Right forelimb (tissue), 1 donor: ENCODE measurements around the gene CHRNB4.

Experiments
- DNase-seq: peaks from one replicate; pipeline ENCODE4 v3.0.0-alpha.2; 2018

Gene CHRNB4

GRCh38 chr15:78630886-78631633, 9.9 kb downstream of the CHRNB4 start:
- DNase-seq = no peak

- no peak for DNase-seq
Observed at GRCh38 chr15:78629716-78630065, 11.3 kb downstream of the CHRNB4 start.

- DNase-seq = peak; percentile 25
Observed at GRCh38 chr15:78629031-78629715, 11.8 kb downstream of the CHRNB4 start.

DNA sequence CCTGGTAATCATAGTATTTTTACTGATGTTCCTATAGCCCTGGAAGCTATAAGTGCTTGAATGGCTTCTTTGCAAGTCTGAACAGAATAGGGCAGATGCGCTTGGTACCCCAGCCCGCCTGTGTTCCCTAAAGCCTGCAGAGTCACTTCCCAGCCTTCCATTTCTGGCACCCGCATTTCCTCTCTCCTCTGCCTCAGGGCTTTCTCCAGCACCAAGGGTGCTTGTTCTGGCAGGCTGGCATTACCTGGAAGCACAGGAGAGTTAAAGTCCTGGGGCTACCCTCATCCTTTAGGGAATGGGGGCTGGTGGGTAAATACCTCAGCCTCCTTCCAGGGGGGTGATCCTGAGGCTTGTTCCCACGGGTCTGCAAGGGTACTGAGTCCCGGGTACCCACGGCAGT, 12.8 kb downstream of the CHRNB4 start:
- DNase-seq = no peak

DNA sequence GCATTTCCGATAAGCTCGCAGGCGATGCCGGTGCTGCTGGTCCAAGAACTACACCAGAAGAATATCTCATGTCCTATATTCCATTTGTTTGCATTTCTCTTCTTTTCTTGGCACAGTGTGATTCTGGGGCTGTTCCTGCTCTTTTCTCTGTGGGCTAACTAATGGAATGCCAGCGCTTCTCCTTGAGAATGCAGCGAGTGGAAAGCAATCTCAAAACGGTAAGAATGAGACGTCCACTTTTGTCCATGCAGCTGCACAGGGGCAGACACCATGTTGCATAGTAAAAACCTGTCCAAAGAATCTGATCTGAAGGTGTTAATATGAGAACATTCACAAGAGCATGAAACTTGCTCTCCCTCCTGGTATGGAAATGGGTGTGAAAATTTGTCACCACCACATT, 13.7 kb downstream of the CHRNB4 start:
- no peak for DNase-seq

DNA sequence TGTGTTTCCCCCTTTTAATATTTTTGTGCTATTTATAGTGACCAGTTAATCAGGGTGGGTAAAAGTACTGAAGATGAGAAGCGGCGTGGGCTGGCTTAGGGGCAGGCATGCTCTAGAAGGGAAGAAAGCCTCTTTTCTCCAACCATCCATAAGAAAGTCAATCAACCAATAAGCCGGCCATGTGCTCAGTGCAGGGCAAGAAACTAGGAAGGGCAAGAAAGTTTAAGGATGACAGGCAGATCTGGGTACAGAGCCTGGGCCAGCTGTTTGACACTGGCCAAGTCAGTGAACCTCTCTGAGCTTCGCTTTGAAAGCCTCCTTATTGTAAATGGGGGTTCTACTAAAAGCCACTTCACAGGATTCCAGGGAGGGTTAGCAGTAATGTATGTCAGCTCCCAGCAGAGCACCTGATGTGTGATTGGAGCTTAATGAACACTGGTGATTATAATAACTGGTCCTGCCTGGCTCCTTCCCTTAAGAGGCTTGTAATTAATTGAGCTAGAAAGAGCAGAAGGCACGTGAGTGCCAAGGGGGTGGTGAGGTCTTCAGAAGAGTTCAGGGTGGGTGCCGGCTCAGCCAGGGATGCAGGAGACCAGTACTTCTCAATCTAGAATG, 14.5 kb downstream of the CHRNB4 start:
- DNase-seq = no peak

GRCh38 chr15:78625606-78626280, 15.3 kb downstream of the CHRNB4 start:
- DNase-seq = no peak

- DNase-seq = no peak
Observed at GRCh38 chr15:78624651-78625590, 16.1 kb downstream of the CHRNB4 start.

DNA sequence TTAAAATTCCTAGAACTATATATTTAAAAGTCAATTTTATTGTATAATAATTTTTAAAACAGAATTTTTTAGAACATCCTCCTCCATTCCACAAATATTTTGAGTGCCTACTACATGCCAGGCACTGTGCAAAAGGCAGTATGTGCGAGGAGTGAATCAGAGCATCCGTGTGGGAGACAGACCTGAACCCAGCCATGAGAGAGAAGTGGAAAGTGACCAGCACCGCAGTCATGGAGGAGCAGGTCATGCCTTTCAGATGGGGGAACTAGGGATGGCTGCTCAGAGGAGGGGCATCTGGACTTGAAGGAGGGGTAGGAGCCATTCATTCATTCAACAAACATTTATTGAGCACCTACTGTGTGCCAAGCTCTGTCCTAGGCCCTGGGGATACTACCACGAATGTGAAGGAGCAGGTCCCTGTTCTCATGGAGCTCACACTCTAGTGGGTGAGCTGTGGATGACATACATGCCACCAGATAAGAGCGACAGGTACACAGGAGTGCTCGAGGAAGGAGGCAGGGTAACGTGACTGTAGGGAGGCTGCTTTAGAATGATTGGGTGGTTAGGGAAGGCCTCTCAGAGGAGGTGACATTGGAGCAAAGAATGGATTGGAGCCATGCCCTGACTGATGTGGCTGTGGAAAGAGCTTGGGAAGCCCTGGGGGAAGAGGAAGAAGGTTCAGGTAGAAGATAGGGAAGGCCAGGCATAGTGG, 17.1 kb downstream of the CHRNB4 start:
- no peak for DNase-seq

- DNase-seq = no peak
Observed at GRCh38 chr15:78621810-78622402, 19.1 kb downstream of the CHRNB4 start.

- DNase-seq = no peak
Observed at GRCh38 chr15:78620527-78621421, 20.2 kb downstream of the CHRNB4 start, which contains the start of gene CHRNA3. TSS of gene CHRNA3 (minus strand) at chr15:78620996. CDS start at chr15:78620794, 202 bp downstream.

DNA sequence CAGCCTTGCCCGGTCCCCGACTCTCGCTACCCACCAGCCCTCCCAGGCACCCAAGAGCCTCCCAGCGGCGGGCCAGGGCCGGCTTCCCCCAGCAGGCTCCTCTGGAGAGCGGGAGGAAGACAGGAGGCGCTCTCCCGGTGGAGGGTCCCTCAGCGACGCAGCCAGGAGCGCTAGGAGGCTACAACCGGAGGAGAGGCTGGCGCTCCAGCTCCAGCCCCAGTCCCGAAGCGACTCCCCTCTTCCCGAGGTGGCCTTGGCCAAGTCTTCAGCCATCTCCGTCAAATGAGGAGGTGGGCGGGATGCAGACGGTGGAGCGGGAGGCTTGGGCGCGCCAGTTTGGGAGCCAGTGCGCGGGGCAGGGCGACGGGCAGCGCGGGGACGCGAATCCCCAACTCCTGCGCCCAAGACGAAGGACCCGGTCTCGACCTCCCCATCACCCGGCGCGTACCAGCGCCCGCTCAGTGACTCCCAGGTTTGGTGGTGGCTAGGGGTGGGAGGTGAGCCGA, 20.9 kb downstream of the CHRNB4 start:
- no peak for DNase-seq

GRCh38 chr15:78619022-78619950, 21.7 kb downstream of the CHRNB4 start:
- DNase-seq = no peak

GRCh38 chr15:78618490-78618934, 22.5 kb downstream of the CHRNB4 start:
- peak; percentile 92 for DNase-seq

- DNase-seq = no peak
Observed at GRCh38 chr15:78618064-78618463, 22.9 kb downstream of the CHRNB4 start.

DNA sequence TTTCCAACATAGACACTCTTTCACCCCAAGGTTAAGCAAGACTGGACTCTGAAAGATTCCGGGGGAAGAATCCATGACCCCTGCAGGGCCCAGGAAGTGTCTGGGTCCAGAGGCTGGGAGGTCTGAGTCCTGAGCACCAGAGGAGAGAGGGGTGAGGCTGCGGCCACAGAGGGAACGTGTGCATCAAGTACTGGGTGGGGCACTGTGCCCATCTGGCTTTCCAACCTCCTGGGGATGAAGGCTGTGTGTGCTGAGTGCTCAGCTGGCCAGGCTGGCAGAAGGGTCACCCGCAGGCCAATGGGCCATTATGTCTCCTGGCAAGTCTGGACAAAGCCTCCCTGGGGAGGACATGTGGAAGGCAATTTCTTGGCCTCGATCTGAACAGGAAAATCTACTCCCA, 23.5 kb downstream of the CHRNB4 start:
- DNase-seq = no peak

GRCh38 chr15:78617076-78617475, 23.9 kb downstream of the CHRNB4 start:
- DNase-seq = no peak

- no peak for DNase-seq
Observed at GRCh38 chr15:78616506-78616905, 24.5 kb downstream of the CHRNB4 start.

- no peak for DNase-seq
Observed at GRCh38 chr15:78615151-78615589, 25.8 kb downstream of the CHRNB4 start.
